Measurements from ENCODE around the gene MAGI2.

DNA sequence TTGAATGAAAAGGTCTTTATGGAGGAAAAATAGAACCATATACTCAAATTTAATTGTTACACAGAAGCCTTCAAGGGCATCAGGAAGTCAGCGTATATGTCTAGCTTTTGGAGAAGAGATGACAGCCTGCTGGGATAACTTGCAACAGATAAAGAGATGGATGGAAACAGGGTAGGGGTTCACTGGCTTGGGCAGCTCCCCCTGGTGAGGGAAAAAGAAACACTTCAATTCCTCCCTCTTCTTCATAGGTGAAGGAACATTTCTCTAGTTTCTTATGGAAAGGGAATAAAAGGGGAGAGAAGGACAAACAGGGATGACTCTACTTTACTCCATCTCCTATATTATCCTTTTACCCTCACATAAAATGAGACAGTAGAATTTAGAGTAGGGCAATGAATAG lies 1019.2 kb downstream of the MAGI2 start:
- TF ChIP-seq, protein P1, sequence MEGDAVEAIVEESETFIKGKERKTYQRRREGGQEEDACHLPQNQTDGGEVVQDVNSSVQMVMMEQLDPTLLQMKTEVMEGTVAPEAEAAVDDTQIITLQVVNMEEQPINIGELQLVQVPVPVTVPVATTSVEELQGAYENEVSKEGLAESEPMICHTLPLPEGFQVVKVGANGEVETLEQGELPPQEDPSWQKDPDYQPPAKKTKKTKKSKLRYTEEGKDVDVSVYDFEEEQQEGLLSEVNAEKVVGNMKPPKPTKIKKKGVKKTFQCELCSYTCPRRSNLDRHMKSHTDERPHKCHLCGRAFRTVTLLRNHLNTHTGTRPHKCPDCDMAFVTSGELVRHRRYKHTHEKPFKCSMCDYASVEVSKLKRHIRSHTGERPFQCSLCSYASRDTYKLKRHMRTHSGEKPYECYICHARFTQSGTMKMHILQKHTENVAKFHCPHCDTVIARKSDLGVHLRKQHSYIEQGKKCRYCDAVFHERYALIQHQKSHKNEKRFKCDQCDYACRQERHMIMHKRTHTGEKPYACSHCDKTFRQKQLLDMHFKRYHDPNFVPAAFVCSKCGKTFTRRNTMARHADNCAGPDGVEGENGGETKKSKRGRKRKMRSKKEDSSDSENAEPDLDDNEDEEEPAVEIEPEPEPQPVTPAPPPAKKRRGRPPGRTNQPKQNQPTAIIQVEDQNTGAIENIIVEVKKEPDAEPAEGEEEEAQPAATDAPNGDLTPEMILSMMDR (IDR thresholded peaks at IDR 0.05; ENCODE audit: low read depth, low read length, missing input control): peak; percentile 3
- TF ChIP-seq RAD21 (IDR thresholded peaks at IDR 0.05) (peak; percentile 20 to 54), GABPA (IDR thresholded peaks at IDR 0.05 in 1 of 2, conservative IDR thresholded peaks at IDR 0.05 in 1 of 2) (no peak), YY1 (IDR thresholded peaks at IDR 0.05) (no peak), EGR1 (IDR thresholded peaks at IDR 0.05; ENCODE audit: low read depth in 2 of 2) (no peak), RXRA (IDR thresholded peaks at IDR 0.05) (no peak), HNF4G (IDR thresholded peaks at IDR 0.05) (no peak), JUND (IDR thresholded peaks at IDR 0.05) (no peak), NR2F2 (IDR thresholded peaks at IDR 0.05) (no peak), HNF4A (conservative IDR thresholded peaks at IDR 0.05) (no peak)
- TF ChIP-seq, protein P2, sequence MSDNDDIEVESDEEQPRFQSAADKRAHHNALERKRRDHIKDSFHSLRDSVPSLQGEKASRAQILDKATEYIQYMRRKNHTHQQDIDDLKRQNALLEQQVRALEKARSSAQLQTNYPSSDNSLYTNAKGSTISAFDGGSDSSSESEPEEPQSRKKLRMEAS (IDR thresholded peaks at IDR 0.05): no peak
- TF ChIP-seq, protein P3, sequence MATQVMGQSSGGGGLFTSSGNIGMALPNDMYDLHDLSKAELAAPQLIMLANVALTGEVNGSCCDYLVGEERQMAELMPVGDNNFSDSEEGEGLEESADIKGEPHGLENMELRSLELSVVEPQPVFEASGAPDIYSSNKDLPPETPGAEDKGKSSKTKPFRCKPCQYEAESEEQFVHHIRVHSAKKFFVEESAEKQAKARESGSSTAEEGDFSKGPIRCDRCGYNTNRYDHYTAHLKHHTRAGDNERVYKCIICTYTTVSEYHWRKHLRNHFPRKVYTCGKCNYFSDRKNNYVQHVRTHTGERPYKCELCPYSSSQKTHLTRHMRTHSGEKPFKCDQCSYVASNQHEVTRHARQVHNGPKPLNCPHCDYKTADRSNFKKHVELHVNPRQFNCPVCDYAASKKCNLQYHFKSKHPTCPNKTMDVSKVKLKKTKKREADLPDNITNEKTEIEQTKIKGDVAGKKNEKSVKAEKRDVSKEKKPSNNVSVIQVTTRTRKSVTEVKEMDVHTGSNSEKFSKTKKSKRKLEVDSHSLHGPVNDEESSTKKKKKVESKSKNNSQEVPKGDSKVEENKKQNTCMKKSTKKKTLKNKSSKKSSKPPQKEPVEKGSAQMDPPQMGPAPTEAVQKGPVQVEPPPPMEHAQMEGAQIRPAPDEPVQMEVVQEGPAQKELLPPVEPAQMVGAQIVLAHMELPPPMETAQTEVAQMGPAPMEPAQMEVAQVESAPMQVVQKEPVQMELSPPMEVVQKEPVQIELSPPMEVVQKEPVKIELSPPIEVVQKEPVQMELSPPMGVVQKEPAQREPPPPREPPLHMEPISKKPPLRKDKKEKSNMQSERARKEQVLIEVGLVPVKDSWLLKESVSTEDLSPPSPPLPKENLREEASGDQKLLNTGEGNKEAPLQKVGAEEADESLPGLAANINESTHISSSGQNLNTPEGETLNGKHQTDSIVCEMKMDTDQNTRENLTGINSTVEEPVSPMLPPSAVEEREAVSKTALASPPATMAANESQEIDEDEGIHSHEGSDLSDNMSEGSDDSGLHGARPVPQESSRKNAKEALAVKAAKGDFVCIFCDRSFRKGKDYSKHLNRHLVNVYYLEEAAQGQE (IDR thresholded peaks at IDR 0.05): no peak
- TF ChIP-seq, protein P4, sequence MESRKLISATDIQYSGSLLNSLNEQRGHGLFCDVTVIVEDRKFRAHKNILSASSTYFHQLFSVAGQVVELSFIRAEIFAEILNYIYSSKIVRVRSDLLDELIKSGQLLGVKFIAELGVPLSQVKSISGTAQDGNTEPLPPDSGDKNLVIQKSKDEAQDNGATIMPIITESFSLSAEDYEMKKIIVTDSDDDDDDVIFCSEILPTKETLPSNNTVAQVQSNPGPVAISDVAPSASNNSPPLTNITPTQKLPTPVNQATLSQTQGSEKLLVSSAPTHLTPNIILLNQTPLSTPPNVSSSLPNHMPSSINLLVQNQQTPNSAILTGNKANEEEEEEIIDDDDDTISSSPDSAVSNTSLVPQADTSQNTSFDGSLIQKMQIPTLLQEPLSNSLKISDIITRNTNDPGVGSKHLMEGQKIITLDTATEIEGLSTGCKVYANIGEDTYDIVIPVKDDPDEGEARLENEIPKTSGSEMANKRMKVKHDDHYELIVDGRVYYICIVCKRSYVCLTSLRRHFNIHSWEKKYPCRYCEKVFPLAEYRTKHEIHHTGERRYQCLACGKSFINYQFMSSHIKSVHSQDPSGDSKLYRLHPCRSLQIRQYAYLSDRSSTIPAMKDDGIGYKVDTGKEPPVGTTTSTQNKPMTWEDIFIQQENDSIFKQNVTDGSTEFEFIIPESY (IDR thresholded peaks at IDR 0.05): no peak
- TF ChIP-seq, protein P5, sequence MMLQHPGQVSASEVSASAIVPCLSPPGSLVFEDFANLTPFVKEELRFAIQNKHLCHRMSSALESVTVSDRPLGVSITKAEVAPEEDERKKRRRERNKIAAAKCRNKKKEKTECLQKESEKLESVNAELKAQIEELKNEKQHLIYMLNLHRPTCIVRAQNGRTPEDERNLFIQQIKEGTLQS (IDR thresholded peaks at IDR 0.05): no peak

All from liver (tissue), 3 donors.